Spleen (tissue), 7 donors: ENCODE results near the gene SMYD2.

Experiments used
- POLR2AphosphoS5 ChIP-seq, 3 donors: sonication (generic); formaldehyde crosslinking; IDR thresholded peaks; one replicate each; pipeline ENCODE4 v1.5.1; 2017; ENCODE audit warnings: antibody characterized with exemption in 3 of 3
- TF ChIP-seq, protein P1 (sequence below), 11 experiments: fragments of 200-600 bp in 7 of 11; fragments of 450-650 bp in 4 of 11; sonication (generic) in 4 of 11; IDR thresholded peaks in 8 of 11; conservative IDR thresholded peaks in 3 of 11; 1 replicate in 7 of 11; 2 replicates in 4 of 11; pipeline versions ENCODE4 v1.4.0 to v1.8.0; 2016 to 2021; ENCODE audit warnings: antibody characterized with exemption in 11 of 11, inconsistent platforms in 4 of 11, mild to moderate bottlenecking in 1 of 11
- donor health status: DM: no; HTN: no; CAD: no; lungs with moderate emphysema.
- donor health status: DM: no; HTN: no; CAD: no.
- donor health status: DM: no; HTN: no; CAD: no.

DNA sequence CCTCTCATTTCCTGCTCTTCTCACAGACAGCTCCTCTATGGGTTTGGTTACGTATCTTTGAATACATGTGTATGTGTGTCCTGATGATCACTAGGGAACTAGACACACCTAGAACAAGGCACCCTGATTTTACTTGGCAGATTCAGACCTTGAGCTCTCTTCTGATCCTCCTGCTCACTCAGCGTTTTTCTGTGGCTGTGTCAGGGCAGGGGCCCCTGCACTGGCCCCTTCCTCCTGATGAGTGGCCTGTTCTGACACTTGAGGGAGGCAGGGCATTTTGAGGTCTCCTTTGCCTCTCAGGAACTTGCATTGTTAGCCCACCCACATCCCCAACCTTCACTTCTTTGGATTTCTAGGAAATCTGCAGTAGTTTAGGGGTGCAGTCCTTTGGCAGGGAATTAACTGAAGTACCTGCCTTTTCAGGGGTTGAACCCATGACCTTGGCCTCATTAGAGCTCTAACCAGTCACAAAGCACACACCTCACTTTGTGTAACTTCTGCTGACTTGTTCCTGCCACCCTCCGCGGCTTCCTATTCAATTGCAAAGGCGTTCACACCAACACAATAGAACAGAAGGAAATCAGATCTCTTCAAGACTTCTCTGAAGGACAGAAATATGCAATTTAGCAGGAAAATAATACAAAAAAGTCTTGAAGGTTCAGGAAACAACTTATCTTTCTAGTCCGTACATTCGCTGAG lies 8.8 kb downstream of the SMYD2 start:
- TF ChIP-seq, protein P1, sequence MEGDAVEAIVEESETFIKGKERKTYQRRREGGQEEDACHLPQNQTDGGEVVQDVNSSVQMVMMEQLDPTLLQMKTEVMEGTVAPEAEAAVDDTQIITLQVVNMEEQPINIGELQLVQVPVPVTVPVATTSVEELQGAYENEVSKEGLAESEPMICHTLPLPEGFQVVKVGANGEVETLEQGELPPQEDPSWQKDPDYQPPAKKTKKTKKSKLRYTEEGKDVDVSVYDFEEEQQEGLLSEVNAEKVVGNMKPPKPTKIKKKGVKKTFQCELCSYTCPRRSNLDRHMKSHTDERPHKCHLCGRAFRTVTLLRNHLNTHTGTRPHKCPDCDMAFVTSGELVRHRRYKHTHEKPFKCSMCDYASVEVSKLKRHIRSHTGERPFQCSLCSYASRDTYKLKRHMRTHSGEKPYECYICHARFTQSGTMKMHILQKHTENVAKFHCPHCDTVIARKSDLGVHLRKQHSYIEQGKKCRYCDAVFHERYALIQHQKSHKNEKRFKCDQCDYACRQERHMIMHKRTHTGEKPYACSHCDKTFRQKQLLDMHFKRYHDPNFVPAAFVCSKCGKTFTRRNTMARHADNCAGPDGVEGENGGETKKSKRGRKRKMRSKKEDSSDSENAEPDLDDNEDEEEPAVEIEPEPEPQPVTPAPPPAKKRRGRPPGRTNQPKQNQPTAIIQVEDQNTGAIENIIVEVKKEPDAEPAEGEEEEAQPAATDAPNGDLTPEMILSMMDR (IDR thresholded peaks at IDR 0.05 in 8 of 11, conservative IDR thresholded peaks at IDR 0.05 in 3 of 11) = no peak
- TF ChIP-seq POLR2AphosphoS5 (IDR thresholded peaks at IDR 0.05) = no peak
